ENCODE results near the gene COQ8B. TPM values are rescaled to one million over a fixed set of nuclear protein-coding genes. Genes with fewer than 3 reads are reported as not detected.

The COQ8B gene
- polyA plus RNA-seq, 1 experiment = 35.3 TPM

GRCh38 chr19:40672573-40673299 is 44.0 kb downstream of the COQ8B start:
- no peak for DNase-seq (ENCODE audit: low read depth)
- Histone ChIP-seq H3K36me3 (ENCODE audit: control insufficient read depth, insufficient read depth, low read length) (peaks cover 65% of the 10 kb centered on the region), H3K4me3 (ENCODE audit: low read depth, low read length) (no peak overlapping the region), H3K27me3 (ENCODE audit: control insufficient read depth, insufficient read depth, low read length) (no peaks in the 10 kb centered on the region)
- ChIA-PET CTCF (interaction anchor here (1.2 to 2.5 kb wide), 3 partner anchors 10 to 134 kb away, joined by 4 to 11 read pairs (median 5); no protein-coding TSS in a partner anchor), POLR2A (no interaction called here)
- TF ChIP-seq, protein P1, sequence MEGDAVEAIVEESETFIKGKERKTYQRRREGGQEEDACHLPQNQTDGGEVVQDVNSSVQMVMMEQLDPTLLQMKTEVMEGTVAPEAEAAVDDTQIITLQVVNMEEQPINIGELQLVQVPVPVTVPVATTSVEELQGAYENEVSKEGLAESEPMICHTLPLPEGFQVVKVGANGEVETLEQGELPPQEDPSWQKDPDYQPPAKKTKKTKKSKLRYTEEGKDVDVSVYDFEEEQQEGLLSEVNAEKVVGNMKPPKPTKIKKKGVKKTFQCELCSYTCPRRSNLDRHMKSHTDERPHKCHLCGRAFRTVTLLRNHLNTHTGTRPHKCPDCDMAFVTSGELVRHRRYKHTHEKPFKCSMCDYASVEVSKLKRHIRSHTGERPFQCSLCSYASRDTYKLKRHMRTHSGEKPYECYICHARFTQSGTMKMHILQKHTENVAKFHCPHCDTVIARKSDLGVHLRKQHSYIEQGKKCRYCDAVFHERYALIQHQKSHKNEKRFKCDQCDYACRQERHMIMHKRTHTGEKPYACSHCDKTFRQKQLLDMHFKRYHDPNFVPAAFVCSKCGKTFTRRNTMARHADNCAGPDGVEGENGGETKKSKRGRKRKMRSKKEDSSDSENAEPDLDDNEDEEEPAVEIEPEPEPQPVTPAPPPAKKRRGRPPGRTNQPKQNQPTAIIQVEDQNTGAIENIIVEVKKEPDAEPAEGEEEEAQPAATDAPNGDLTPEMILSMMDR (IDR thresholded peaks at IDR 0.05; ENCODE audit: insufficient read depth, low read depth, low read length) = no peak

- no peak for DNase-seq (ENCODE audit: low read depth)
- ChIA-PET CTCF (interaction anchor here (1.2 to 2.5 kb wide), 2 partner anchors 9 to 135 kb away, joined by 3 to 5 read pairs; no protein-coding TSS in a partner anchor), POLR2A (no interaction called here)
- TF ChIP-seq, protein P1 (IDR thresholded peaks at IDR 0.05; ENCODE audit: insufficient read depth, low read depth, low read length) = no peak
- Histone ChIP-seq H3K27me3 (ENCODE audit: control insufficient read depth, insufficient read depth, low read length) (no peaks in the 10 kb centered on the region), H3K36me3 (ENCODE audit: control insufficient read depth, insufficient read depth, low read length) (peaks cover 62% of the 10 kb centered on the region), H3K4me3 (ENCODE audit: low read depth, low read length) (no peak overlapping the region)
Measured at GRCh38 chr19:40672038-40672437, 44.6 kb downstream of the COQ8B start.

DNA sequence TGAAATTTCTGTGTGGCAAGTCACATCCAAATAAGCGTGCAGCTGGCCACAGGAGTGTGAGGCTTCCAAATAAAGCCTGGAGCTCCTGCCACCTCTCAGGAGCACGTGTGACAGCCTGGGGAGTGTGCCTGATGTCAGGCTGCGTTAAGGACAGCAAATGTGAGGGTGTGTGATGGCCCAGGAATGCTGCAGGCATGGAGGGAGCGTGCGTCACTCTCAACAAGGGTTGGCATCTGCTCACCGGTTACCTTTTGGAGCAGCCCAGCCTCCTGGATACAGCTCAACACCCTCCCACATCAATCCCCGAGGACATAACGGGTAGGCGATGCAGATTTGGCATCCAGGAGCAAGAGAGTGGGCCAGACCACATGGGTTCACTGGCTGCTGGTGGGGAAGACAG is 45.3 kb downstream of the COQ8B start:
- Histone ChIP-seq H3K27me3 (ENCODE audit: control insufficient read depth, insufficient read depth, low read length) (no peaks in the 10 kb centered on the region), H3K36me3 (ENCODE audit: control insufficient read depth, insufficient read depth, low read length) (peaks cover 64% of the 10 kb centered on the region), H3K4me3 (ENCODE audit: low read depth, low read length) (no peak overlapping the region)
- ChIA-PET POLR2A (no interaction called here), CTCF (interaction anchor here (1.2 to 2.5 kb wide), 2 partner anchors 8 to 136 kb away, joined by 3 to 5 read pairs; no protein-coding TSS in a partner anchor)
- no peak for DNase-seq (ENCODE audit: low read depth)
- TF ChIP-seq, protein P1 (IDR thresholded peaks at IDR 0.05; ENCODE audit: insufficient read depth, low read depth, low read length) = no peak

DNA sequence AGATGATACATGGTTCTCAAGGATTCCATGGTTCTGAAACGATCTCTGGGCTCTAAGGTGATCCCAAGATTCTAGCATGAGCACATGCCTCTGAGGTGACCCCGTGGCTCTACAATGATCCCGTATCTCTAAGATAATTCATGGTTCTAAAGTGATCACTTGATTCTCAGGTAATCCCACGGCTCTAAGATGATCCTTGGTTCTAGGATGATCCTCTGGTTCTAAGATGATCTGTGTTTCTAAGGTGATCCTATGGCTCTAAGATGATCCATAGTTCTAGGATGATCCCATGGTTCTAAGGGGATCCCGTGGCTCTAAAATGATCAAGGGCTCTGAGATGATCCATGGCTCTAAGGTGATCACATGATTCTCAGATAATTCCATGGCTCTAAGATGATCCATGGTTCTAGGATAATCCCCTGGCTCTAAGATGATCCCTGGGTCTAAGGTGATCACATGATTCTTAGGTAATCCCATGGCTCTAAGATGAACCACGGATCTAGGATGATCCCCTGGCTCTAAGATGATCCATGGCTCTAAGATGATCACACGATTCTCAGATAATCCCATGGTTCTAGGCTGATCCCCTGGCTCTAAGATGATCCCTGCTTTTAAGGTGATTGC is 47.6 kb downstream of the COQ8B start:
- H3K36me3 ChIP-seq (ENCODE audit: control insufficient read depth, insufficient read depth, low read length) = peaks cover 53% of the 10 kb centered on the region
- H3K4me3 ChIP-seq (ENCODE audit: low read depth, low read length) = no peak overlapping the region
- DNase-seq (ENCODE audit: low read depth) = no peak
- no peaks in the 10 kb centered on the region for H3K27me3 ChIP-seq (ENCODE audit: control insufficient read depth, insufficient read depth, low read length)
- TF ChIP-seq, protein P1 (IDR thresholded peaks at IDR 0.05; ENCODE audit: insufficient read depth, low read depth, low read length) = no peak
- ChIA-PET POLR2A (no interaction called here), CTCF (no interaction called here)

GRCh38 chr19:40667602-40668001 is 49.1 kb downstream of the COQ8B start:
- no peak for DNase-seq (ENCODE audit: low read depth)
- TF ChIP-seq, protein P1 (IDR thresholded peaks at IDR 0.05; ENCODE audit: insufficient read depth, low read depth, low read length) = no peak
- no peaks in the 10 kb centered on the region for H3K27me3 ChIP-seq (ENCODE audit: control insufficient read depth, insufficient read depth, low read length)
- no peak overlapping the region for H3K4me3 ChIP-seq (ENCODE audit: low read depth, low read length)
- POLR2A ChIA-PET = no interaction called here
- peaks cover 39% of the 10 kb centered on the region for H3K36me3 ChIP-seq (ENCODE audit: control insufficient read depth, insufficient read depth, low read length)
- CTCF ChIA-PET = no interaction called here

All from BJ (cell line).